Measurements from ENCODE around the gene LAMA5.

LAMA5 gene

GRCh38 chr20:62336775-62337557, 30.1 kb downstream of the LAMA5 start:
- no peak overlapping the region for H3K4me3 ChIP-seq (ENCODE audit: low read length)
- DNase-seq (ENCODE audit: low read depth, low spot score), result no peak

- DNase-seq (ENCODE audit: low read depth, low spot score), result no peak
- no peak overlapping the region for H3K4me3 ChIP-seq (ENCODE audit: low read length)
Observed at GRCh38 chr20:62336329-62336728, 30.8 kb downstream of the LAMA5 start.

- DNase-seq (ENCODE audit: low read depth, low spot score), result no peak
- H3K4me3 ChIP-seq (ENCODE audit: low read length), result no peak overlapping the region
Observed at GRCh38 chr20:62335532-62335931, 31.6 kb downstream of the LAMA5 start.

- H3K4me3 ChIP-seq (ENCODE audit: low read length), result no peak overlapping the region
- DNase-seq (ENCODE audit: low read depth, low spot score), result no peak
Observed at GRCh38 chr20:62334881-62335280, 32.2 kb downstream of the LAMA5 start.

- no peak for DNase-seq (ENCODE audit: low read depth, low spot score)
- H3K4me3 ChIP-seq (ENCODE audit: low read length), result no peak overlapping the region
Observed at GRCh38 chr20:62333820-62334595, 33.1 kb downstream of the LAMA5 start.

- no peak for DNase-seq (ENCODE audit: low read depth, low spot score)
- H3K4me3 ChIP-seq (ENCODE audit: low read length), result no peak overlapping the region
Observed at GRCh38 chr20:62332989-62333819, 33.9 kb downstream of the LAMA5 start.

GRCh38 chr20:62332421-62332820, 34.7 kb downstream of the LAMA5 start:
- no peak overlapping the region for H3K4me3 ChIP-seq (ENCODE audit: low read length)
- DNase-seq (ENCODE audit: low read depth, low spot score), result no peak

GRCh38 chr20:62331347-62331746, 35.8 kb downstream of the LAMA5 start:
- DNase-seq (ENCODE audit: low read depth, low spot score), result no peak
- no peak overlapping the region for H3K4me3 ChIP-seq (ENCODE audit: low read length)

- DNase-seq (ENCODE audit: low read depth, low spot score), result no peak
- H3K4me3 ChIP-seq (ENCODE audit: low read length), result no peak overlapping the region
Observed at GRCh38 chr20:62330576-62331317, 36.4 kb downstream of the LAMA5 start.

GRCh38 chr20:62329389-62330377, 37.4 kb downstream of the LAMA5 start:
- H3K4me3 ChIP-seq (ENCODE audit: low read length), result no peak overlapping the region
- no peak for DNase-seq (ENCODE audit: low read depth, low spot score)

- H3K4me3 ChIP-seq (ENCODE audit: low read length), result no peak overlapping the region
- DNase-seq (ENCODE audit: low read depth, low spot score), result no peak
Observed at GRCh38 chr20:62328684-62329388, 38.3 kb downstream of the LAMA5 start.

- no peak for DNase-seq (ENCODE audit: low read depth, low spot score)
Observed at GRCh38 chr20:62327726-62328495, 39.2 kb downstream of the LAMA5 start.

GRCh38 chr20:62326959-62327725, 40.0 kb downstream of the LAMA5 start:
- no peak overlapping the region for H3K4me3 ChIP-seq (ENCODE audit: low read length)
- DNase-seq (ENCODE audit: low read depth, low spot score), result no peak

More at GRCh38 chr20:62327726-62328495, 39.2 kb downstream of the LAMA5 start:
- no peak overlapping the region for H3K4me3 ChIP-seq (ENCODE audit: low read length)

- H3K4me3 ChIP-seq (ENCODE audit: low read length), result no peak overlapping the region
- DNase-seq (ENCODE audit: low read depth, low spot score), result no peak
Observed at GRCh38 chr20:62326559-62326958, 40.6 kb downstream of the LAMA5 start.

GRCh38 chr20:62325172-62325905, 41.8 kb downstream of the LAMA5 start:
- H3K4me3 ChIP-seq (ENCODE audit: low read length), result no peak overlapping the region
- no peak for DNase-seq (ENCODE audit: low read depth, low spot score)
